ENCODE data around the gene UNC80.
"Not testable (repeated sequence)": the region's sequence is repeated elsewhere in the genome, so short reads cannot be mapped to it uniquely, and the experiment has no call there.

Gene UNC80

GRCh38 chr2:209772290-209772685 is 656 bp downstream of the UNC80 start:
- no peak for DNase-seq (ENCODE audit: low read depth)

GRCh38 chr2:209773377-209773776 is 1.7 kb downstream of the UNC80 start:
- no peak for DNase-seq (ENCODE audit: low read depth)
- no peak for TF ChIP-seq CTCF (IDR thresholded peaks at IDR 0.05; ENCODE audit: low read depth, low read length, missing control alignments)
- H3K4me3 ChIP-seq (ENCODE audit: low read depth, low read length) = no peak overlapping the region

More at GRCh38 chr2:209772290-209772685, 656 bp downstream of the UNC80 start:
- no peak overlapping the region for H3K4me3 ChIP-seq (ENCODE audit: low read depth, low read length)
- TF ChIP-seq CTCF (IDR thresholded peaks at IDR 0.05; ENCODE audit: low read depth, low read length, missing control alignments) = no peak

- TF ChIP-seq CTCF (IDR thresholded peaks at IDR 0.05; ENCODE audit: low read depth, low read length, missing control alignments) = no peak
- no peak for DNase-seq (ENCODE audit: low read depth)
- H3K4me3 ChIP-seq (ENCODE audit: low read depth, low read length) = no peak overlapping the region
Observed at GRCh38 chr2:209787416-209787815, 15.8 kb downstream of the UNC80 start.

- DNase-seq (ENCODE audit: low read depth) = no peak
- H3K4me3 ChIP-seq (ENCODE audit: low read depth, low read length) = no peak overlapping the region
- no peak for TF ChIP-seq CTCF (IDR thresholded peaks at IDR 0.05; ENCODE audit: low read depth, low read length, missing control alignments)
Observed at GRCh38 chr2:209788925-209789324, 17.3 kb downstream of the UNC80 start.

GRCh38 chr2:209790066-209790728 is 18.6 kb downstream of the UNC80 start:
- H3K4me3 ChIP-seq (ENCODE audit: low read depth, low read length) = no peak overlapping the region
- no peak for DNase-seq (ENCODE audit: low read depth)
- TF ChIP-seq CTCF (IDR thresholded peaks at IDR 0.05; ENCODE audit: low read depth, low read length, missing control alignments) = no peak

GRCh38 chr2:209791151-209791550 is 19.5 kb downstream of the UNC80 start:
- no peak for TF ChIP-seq CTCF (IDR thresholded peaks at IDR 0.05; ENCODE audit: low read depth, low read length, missing control alignments)
- DNase-seq (ENCODE audit: low read depth) = no peak
- no peak overlapping the region for H3K4me3 ChIP-seq (ENCODE audit: low read depth, low read length)

GRCh38 chr2:209795425-209795824 is 23.8 kb downstream of the UNC80 start:
- H3K4me3 ChIP-seq (ENCODE audit: low read depth, low read length); DNase-seq (ENCODE audit: low read depth): not testable (repeated sequence)

All from GM12864 (cell line).